ENCODE measurements around the gene NT5DC3. TPM values are rescaled to one million over a fixed set of nuclear protein-coding genes. Genes with fewer than 3 reads are reported as not detected.

Gene NT5DC3
- total RNA-seq, 1 donor from 2014 or later, result 6.6 TPM

DNA sequence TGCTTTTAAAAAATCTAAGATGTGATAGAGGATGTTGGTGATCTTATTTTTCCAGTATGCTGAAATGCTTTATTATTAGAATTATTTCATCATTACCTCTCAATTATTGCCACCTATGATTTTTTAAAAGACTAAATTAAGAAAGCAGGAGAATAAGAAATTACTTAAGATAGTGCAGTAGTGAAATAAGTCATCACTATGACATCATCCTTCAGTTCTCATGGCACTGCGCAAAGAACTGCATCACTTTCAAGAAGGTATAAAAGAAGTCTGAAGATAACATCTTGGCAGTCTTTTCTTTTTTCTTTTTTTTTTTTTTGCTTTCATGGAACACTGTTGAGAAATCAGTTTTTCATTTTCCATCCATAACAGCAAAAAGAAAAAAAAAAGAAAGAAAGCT, 24.4 kb downstream of the NT5DC3 start:
- Histone ChIP-seq H3K4me3 (ENCODE audit: low read depth, low read length) (no peak overlapping the region), H3K27me3 (ENCODE audit: control insufficient read depth, insufficient read depth, low read length) (no peaks in the 10 kb centered on the region), H3K36me3 (ENCODE audit: control insufficient read depth, insufficient read depth, low read length) (peaks cover 9% of the 10 kb centered on the region)
- TF ChIP-seq, protein P1, sequence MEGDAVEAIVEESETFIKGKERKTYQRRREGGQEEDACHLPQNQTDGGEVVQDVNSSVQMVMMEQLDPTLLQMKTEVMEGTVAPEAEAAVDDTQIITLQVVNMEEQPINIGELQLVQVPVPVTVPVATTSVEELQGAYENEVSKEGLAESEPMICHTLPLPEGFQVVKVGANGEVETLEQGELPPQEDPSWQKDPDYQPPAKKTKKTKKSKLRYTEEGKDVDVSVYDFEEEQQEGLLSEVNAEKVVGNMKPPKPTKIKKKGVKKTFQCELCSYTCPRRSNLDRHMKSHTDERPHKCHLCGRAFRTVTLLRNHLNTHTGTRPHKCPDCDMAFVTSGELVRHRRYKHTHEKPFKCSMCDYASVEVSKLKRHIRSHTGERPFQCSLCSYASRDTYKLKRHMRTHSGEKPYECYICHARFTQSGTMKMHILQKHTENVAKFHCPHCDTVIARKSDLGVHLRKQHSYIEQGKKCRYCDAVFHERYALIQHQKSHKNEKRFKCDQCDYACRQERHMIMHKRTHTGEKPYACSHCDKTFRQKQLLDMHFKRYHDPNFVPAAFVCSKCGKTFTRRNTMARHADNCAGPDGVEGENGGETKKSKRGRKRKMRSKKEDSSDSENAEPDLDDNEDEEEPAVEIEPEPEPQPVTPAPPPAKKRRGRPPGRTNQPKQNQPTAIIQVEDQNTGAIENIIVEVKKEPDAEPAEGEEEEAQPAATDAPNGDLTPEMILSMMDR (IDR thresholded peaks at IDR 0.05; ENCODE audit: insufficient read depth, low read length, severe bottlenecking), result no peak
- DNase-seq (ENCODE audit: low read depth) (no peak), FAIRE-seq (no peak)

DNA sequence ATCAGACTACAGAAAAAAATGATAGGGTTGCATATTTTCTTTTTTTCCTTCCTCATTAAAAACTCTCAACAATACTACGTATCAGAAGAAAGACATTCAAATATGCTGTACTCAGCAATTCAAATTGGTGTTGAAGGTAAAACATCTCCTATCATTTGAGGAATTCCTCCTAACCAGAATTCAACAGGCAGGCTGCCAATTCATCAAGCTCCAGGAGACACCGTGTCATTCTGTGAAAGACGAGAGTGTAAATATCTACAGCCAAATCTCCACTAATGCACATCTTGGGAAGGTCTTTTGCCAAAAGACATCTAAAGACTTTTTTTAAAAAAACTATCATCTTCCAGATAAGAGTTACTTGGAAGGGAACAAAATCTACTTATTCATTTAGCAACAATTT, 26.6 kb downstream of the NT5DC3 start:
- peaks cover 8% of the 10 kb centered on the region for H3K36me3 ChIP-seq (ENCODE audit: control insufficient read depth, insufficient read depth, low read length)
- TF ChIP-seq, protein P1 (IDR thresholded peaks at IDR 0.05; ENCODE audit: insufficient read depth, low read length, severe bottlenecking), result no peak
- H3K27me3 ChIP-seq (ENCODE audit: control insufficient read depth, insufficient read depth, low read length), result no peaks in the 10 kb centered on the region
- H3K4me3 ChIP-seq (ENCODE audit: low read depth, low read length), result no peak overlapping the region
- no peak for FAIRE-seq
- DNase-seq (ENCODE audit: low read depth), result no peak

DNA sequence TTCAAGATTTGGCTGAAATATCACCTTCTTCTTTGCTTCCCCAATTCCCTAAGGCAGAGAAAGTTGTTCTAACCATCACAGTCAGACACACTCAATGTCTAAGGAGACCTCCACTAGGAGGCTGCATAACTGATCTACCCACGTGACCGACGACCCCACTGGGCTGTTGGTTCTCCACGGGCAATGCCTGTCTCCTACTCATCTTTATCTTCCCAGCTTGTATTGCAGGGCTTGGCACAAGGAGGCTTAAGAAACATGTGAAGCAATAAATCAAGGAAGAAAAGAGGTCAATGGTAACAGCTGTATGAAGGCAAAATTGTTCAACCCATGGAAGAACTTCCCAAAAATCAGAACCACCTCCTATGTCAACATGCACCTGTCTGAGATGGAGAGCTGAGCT, 27.1 kb downstream of the NT5DC3 start:
- DNase-seq (ENCODE audit: low read depth) (no peak), FAIRE-seq (no peak)
- no peak overlapping the region for H3K4me3 ChIP-seq (ENCODE audit: low read depth, low read length)
- H3K36me3 ChIP-seq (ENCODE audit: control insufficient read depth, insufficient read depth, low read length), result peaks cover 9% of the 10 kb centered on the region
- H3K27me3 ChIP-seq (ENCODE audit: control insufficient read depth, insufficient read depth, low read length), result no peaks in the 10 kb centered on the region
- TF ChIP-seq, protein P1 (IDR thresholded peaks at IDR 0.05; ENCODE audit: insufficient read depth, low read length, severe bottlenecking), result no peak

DNA sequence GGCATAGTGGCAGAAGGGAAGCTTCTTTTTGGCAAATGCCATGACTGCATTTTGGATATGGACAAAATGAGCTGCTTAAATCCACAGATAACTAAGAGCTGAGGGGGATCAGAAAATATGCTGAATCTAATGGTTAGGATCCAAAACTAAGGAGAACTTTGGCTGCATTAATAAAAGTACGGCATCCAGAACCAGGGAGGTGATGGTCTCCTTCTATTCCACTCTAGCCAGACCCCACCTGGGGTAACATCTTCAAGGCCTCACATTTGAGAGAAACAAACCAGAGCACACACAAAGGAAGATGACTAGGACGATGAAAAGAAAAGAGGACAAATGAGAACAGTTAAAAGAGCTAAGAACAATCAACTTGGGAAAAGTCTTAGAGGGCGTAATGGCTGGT, 27.6 kb downstream of the NT5DC3 start:
- TF ChIP-seq, protein P1 (IDR thresholded peaks at IDR 0.05; ENCODE audit: insufficient read depth, low read length, severe bottlenecking), result no peak
- Histone ChIP-seq H3K4me3 (ENCODE audit: low read depth, low read length) (no peak overlapping the region), H3K27me3 (ENCODE audit: control insufficient read depth, insufficient read depth, low read length) (no peaks in the 10 kb centered on the region), H3K36me3 (ENCODE audit: control insufficient read depth, insufficient read depth, low read length) (peaks cover 9% of the 10 kb centered on the region)
- FAIRE-seq (no peak), DNase-seq (ENCODE audit: low read depth) (no peak)

DNA sequence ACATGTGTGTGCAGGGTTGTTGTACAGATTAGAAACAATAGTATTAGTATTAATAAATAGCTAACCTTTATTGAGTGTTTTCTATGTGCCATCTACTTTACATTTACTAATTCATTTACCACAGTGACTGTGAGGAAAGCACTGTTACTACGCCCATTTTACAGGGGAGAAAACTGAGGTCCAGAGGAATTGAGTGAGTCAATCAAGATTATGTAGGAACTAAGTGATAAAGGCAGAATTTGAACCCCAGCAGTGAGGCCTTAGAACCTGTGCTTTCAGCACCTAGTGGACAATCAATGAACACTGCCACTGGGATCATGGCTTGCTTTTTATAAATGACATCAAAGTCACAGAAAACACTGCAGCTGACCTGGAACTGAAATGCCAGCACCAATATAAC, 28.2 kb downstream of the NT5DC3 start:
- H3K36me3 ChIP-seq (ENCODE audit: control insufficient read depth, insufficient read depth, low read length), result peaks cover 9% of the 10 kb centered on the region
- DNase-seq (ENCODE audit: low read depth), result no peak

DNA sequence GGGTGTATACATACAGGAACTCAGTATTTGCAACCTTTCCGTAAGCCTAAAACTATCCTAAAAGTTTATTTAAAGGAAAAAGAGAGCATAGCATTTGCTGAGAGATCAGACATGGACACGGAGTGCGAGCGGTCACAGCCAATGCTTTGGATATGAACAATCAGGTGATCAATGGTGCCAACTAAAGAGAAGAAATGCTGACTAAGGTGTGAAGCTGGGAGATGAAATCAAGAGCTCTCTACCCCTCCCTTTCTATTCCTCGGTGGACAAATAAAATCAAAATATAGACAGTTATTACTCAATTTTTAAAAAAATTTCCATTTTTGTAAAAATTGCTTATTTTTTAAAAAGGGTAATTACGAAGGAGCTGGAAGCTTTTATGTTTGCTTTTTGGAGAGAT, 29.2 kb downstream of the NT5DC3 start:
- Histone ChIP-seq H3K27me3 (ENCODE audit: control insufficient read depth, insufficient read depth, low read length) (no peaks in the 10 kb centered on the region), H3K4me3 (ENCODE audit: low read depth, low read length) (no peak overlapping the region), H3K36me3 (ENCODE audit: control insufficient read depth, insufficient read depth, low read length) (peaks cover 9% of the 10 kb centered on the region)
- no peak for DNase-seq (ENCODE audit: low read depth)
- TF ChIP-seq, protein P1 (IDR thresholded peaks at IDR 0.05; ENCODE audit: insufficient read depth, low read length, severe bottlenecking), result no peak
- no peak for FAIRE-seq

More for the DNA sequence above, 28.2 kb downstream of the NT5DC3 start:
- no peaks in the 10 kb centered on the region for H3K27me3 ChIP-seq (ENCODE audit: control insufficient read depth, insufficient read depth, low read length)
- TF ChIP-seq, protein P1 (IDR thresholded peaks at IDR 0.05; ENCODE audit: insufficient read depth, low read length, severe bottlenecking), result no peak
- H3K4me3 ChIP-seq (ENCODE audit: low read depth, low read length), result no peak overlapping the region
- FAIRE-seq, result no peak
